Keratinocyte (primary cell): ENCODE results near the gene COPZ2. TPM values are rescaled to one million over a fixed set of nuclear protein-coding genes. Genes with fewer than 3 reads are reported as not detected.

ENCODE experiments used
- DNase-seq: peaks from one replicate; pipeline ENCODE4 v3.0.0-alpha.2; 2011; ENCODE audit warnings: low read depth, missing footprints, low spot score
- FAIRE-seq: peaks from 2 replicates; lab custom pipeline; 2011; peaks lifted over from hg19 to GRCh38; lab: Jason Lieb, UNC
- H2AFZ ChIP-seq: 2 replicates; pipeline ENCODE4 v1.6.0; 2012; ENCODE audit warnings: low read length, control low read depth, inconsistent platforms; ENCODE audit not compliant: control insufficient read depth
- H3K27ac ChIP-seq: 2 replicates; pipeline ENCODE4 v1.5.1; 2011; ENCODE audit warnings: low read length; ENCODE audit not compliant: control insufficient read depth, insufficient read depth
- H3K27me3 ChIP-seq: 3 replicates; pipeline ENCODE4 v1.6.0; 2011; ENCODE audit warnings: low read length; ENCODE audit not compliant: control insufficient read depth, insufficient read depth; ENCODE audit errors: extremely low read depth
- H3K36me3 ChIP-seq, 2 experiments: 2 replicates in 1 of 2; 3 replicates in 1 of 2; pipeline ENCODE4 v1.5.1; 2011; ENCODE audit warnings: low read length in 2 of 2, mild to moderate bottlenecking in 1 of 2; ENCODE audit not compliant: control insufficient read depth in 2 of 2, insufficient read depth in 2 of 2; ENCODE audit errors: extremely low read depth in 1 of 2
- H3K4me1 ChIP-seq: 3 replicates; pipeline ENCODE4 v1.5.1; 2011; ENCODE audit warnings: low read length; ENCODE audit not compliant: control insufficient read depth, insufficient read depth; ENCODE audit errors: extremely low read depth
- H3K4me2 ChIP-seq: 3 replicates; pipeline ENCODE4 v1.6.0; 2011; ENCODE audit warnings: low read depth, low read length; ENCODE audit not compliant: control insufficient read depth, insufficient read depth; ENCODE audit errors: extremely low read depth
- H3K4me3 ChIP-seq, 3 experiments: fragments of 200-600 bp in 1 of 3; sonication (generic) in 1 of 3; 2 replicates in 2 of 3; 3 replicates in 1 of 3; pipeline ENCODE4 v1.5.1; 2011 to 2016; ENCODE audit warnings: low read length in 3 of 3, mild to moderate bottlenecking in 3 of 3, control low read depth in 2 of 3, inconsistent platforms in 1 of 3, low read depth in 1 of 3, mixed read lengths in 1 of 3, mixed run types in 1 of 3, moderate library complexity in 1 of 3; ENCODE audit not compliant: control insufficient read depth in 2 of 3, insufficient read depth in 2 of 3; ENCODE audit errors: extremely low read depth in 1 of 3
- H3K79me2 ChIP-seq: 2 replicates; pipeline ENCODE4 v1.6.0; 2012; ENCODE audit warnings: low read length; ENCODE audit not compliant: control insufficient read depth, insufficient read depth
- H3K9ac ChIP-seq: 3 replicates; pipeline ENCODE4 v1.6.0; 2011; ENCODE audit warnings: low read length; ENCODE audit not compliant: control insufficient read depth, insufficient read depth; ENCODE audit errors: extremely low read depth
- H3K9me1 ChIP-seq: 3 replicates; pipeline ENCODE4 v1.6.0; 2011; ENCODE audit warnings: low read length; ENCODE audit not compliant: control insufficient read depth, insufficient read depth; ENCODE audit errors: extremely low read depth
- H3K9me3 ChIP-seq: 2 replicates; pipeline ENCODE4 v1.5.1; 2012; ENCODE audit warnings: low read depth, low read length; ENCODE audit not compliant: control insufficient read depth
- H4K20me1 ChIP-seq: 3 replicates; pipeline ENCODE4 v1.6.0; 2011; ENCODE audit warnings: low read length; ENCODE audit not compliant: control insufficient read depth, insufficient read depth; ENCODE audit errors: extremely low read depth
- CTCF ChIP-seq, 3 experiments: IDR thresholded peaks in 1 of 3; conservative IDR thresholded peaks in 1 of 3; optimal IDR thresholded peaks in 1 of 3; 2 replicates in 2 of 3; 3 replicates in 1 of 3; pipeline versions ENCODE3 to v1.5.1; 2011; ENCODE audit warnings: low read length in 3 of 3, mild to moderate bottlenecking in 3 of 3, moderate library complexity in 2 of 3, control low read depth in 1 of 3, inconsistent platforms in 1 of 3; ENCODE audit not compliant: insufficient read depth in 2 of 3; ENCODE audit errors: extremely low read depth in 1 of 3
- EZH2 ChIP-seq: IDR thresholded peaks from one replicate; pipeline ENCODE4 v1.6.1; 2012; ENCODE audit warnings: inconsistent platforms, mild to moderate bottlenecking, low read length, moderate library complexity
- dilution Hi-C: fragments of 300-500 bp; cut with MboI; formaldehyde crosslinking; loops from one replicate; pipeline ENCODE4 v1.7.0; 2020; ENCODE audit warnings: low sequenced_read_pairs; ENCODE audit not compliant: extremely low pct_ligation_motif_present
- polyA plus RNA-seq, 5 experiments: library from polyadenylated mRNA; depleted of rRNA in 3 of 5; stranded (reverse) in 3 of 5; stranded (forward) in 1 of 5; unstranded in 1 of 5; fragments of >200 nt; gene quantifications; 1 replicate in 1 of 5; 2 replicates in 3 of 5; 3 replicates in 1 of 5; pipeline versions ENCODE4 v1.2.1 to v1.2.3, GENCODE V29; 2011 to 2012; ENCODE audit warnings: missing spikeins in 2 of 5, low read depth in 1 of 5, low replicate concordance in 1 of 5

Gene COPZ2
- polyA plus RNA-seq, 1 donor (not counting 4 experiments of a cell fraction or from before 2014, with no cell fraction given), result 11.1 TPM

GRCh38 chr17:47996201-47996600 lies 41.4 kb downstream of the COPZ2 start:
- TF ChIP-seq EZH2 (no peak), CTCF (optimal IDR thresholded peaks at IDR 0.05 in 1 of 3, IDR thresholded peaks at IDR 0.05 in 1 of 3, conservative IDR thresholded peaks at IDR 0.05 in 1 of 3; ENCODE audit: extremely low read depth in 1 of 3, insufficient read depth in 2 of 3, low read length in 3 of 3) (no peak)
- H2AFZ ChIP-seq, result no peak overlapping the region
- dilution Hi-C loops, result no loop called here
- FAIRE-seq, result no peak
- no peaks in the 10 kb centered on the region for H4K20me1 ChIP-seq
- H3K9me3 ChIP-seq, result no peaks in the 10 kb centered on the region
- H3K9ac ChIP-seq, result no peak overlapping the region
- DNase-seq, result no peak
- no peaks in the 10 kb centered on the region for H3K9me1 ChIP-seq
- H3K4me2 ChIP-seq, result no peak overlapping the region
- H3K4me1 ChIP-seq, result no peaks in the 10 kb centered on the region
- H3K79me2 ChIP-seq, result no peaks in the 10 kb centered on the region
- H3K36me3 ChIP-seq, result no peaks in the 10 kb centered on the region
- no peak overlapping the region for H3K4me3 ChIP-seq
- no peak overlapping the region for H3K27ac ChIP-seq
- H3K27me3 ChIP-seq, result no peaks in the 10 kb centered on the region

GRCh38 chr17:47995241-47995935 lies 42.2 kb downstream of the COPZ2 start:
- Histone ChIP-seq H4K20me1 (no peaks in the 10 kb centered on the region), H3K9me3 (no peaks in the 10 kb centered on the region), H3K4me1 (no peaks in the 10 kb centered on the region), H3K27ac (no peak overlapping the region), H3K36me3 (no peaks in the 10 kb centered on the region), H3K79me2 (no peaks in the 10 kb centered on the region), H3K4me3 (no peak overlapping the region), H3K9ac (no peak overlapping the region), H3K4me2 (no peak overlapping the region), H3K9me1 (no peaks in the 10 kb centered on the region), H3K27me3 (no peaks in the 10 kb centered on the region), H2AFZ (no peak overlapping the region)
- dilution Hi-C loops, result no loop called here
- FAIRE-seq, result no peak
- TF ChIP-seq CTCF (optimal IDR thresholded peaks at IDR 0.05 in 1 of 3, IDR thresholded peaks at IDR 0.05 in 1 of 3, conservative IDR thresholded peaks at IDR 0.05 in 1 of 3; ENCODE audit: extremely low read depth in 1 of 3, insufficient read depth in 2 of 3, low read length in 3 of 3), result no peak
- TF ChIP-seq EZH2, result no peak
- DNase-seq, result no peak
